RWPE2 (cell line): Measurements from ENCODE around the gene GALNT17.

ENCODE experiments used
- ATAC-seq: fragments of 200-7000 bp; cut with Tn5 transposase; 3 replicates; pipeline ENCODE4 v1.9.1; 2021; ENCODE audit warnings: low read depth
- DNase-seq: peaks from one replicate; pipeline ENCODE4 v3.0.0-alpha.2; 2020; ENCODE audit warnings: low spot score
- H3K27ac ChIP-seq: fragments of 450-650 bp; 2 replicates; pipeline ENCODE4 v1.5.1; 2017; ENCODE audit warnings: mild to moderate bottlenecking; ENCODE audit not compliant: poor library complexity, severe bottlenecking
- H3K27me3 ChIP-seq: fragments of 250-450 bp; sonication (Bioruptor Pico); 2 replicates; pipeline ENCODE4 v1.5.1; 2021; ENCODE audit warnings: mild to moderate bottlenecking, moderate library complexity; ENCODE audit not compliant: insufficient read depth, poor library complexity, severe bottlenecking
- H3K36me3 ChIP-seq: fragments of 250-450 bp; sonication (Bioruptor Pico); 2 replicates; pipeline ENCODE4 v1.5.1; 2020; ENCODE audit warnings: low read depth, mild to moderate bottlenecking, moderate library complexity
- H3K4me1 ChIP-seq: fragments of 250-450 bp; sonication (Bioruptor Pico); 2 replicates; pipeline ENCODE4 v1.5.1; 2021; ENCODE audit warnings: mild to moderate bottlenecking, moderate library complexity; ENCODE audit not compliant: insufficient read depth, poor library complexity, severe bottlenecking
- H3K4me3 ChIP-seq: fragments of 250-450 bp; sonication (Bioruptor Pico); 2 replicates; pipeline ENCODE4 v1.5.1; 2021; ENCODE audit warnings: mild to moderate bottlenecking, moderate library complexity; ENCODE audit not compliant: severe bottlenecking
- H3K9me3 ChIP-seq: fragments of 250-450 bp; sonication (Bioruptor Pico); 2 replicates; pipeline ENCODE4 v1.5.1; 2021; ENCODE audit warnings: mild to moderate bottlenecking, moderate library complexity; ENCODE audit not compliant: severe bottlenecking
- TF ChIP-seq, protein P1 (sequence below): fragments of 450-650 bp; IDR thresholded peaks from one replicate; pipeline ENCODE4 v1.5.1; 2017; ENCODE audit warnings: mild to moderate bottlenecking, moderate library complexity; ENCODE audit not compliant: poor library complexity, severe bottlenecking

GALNT17 gene

DNA sequence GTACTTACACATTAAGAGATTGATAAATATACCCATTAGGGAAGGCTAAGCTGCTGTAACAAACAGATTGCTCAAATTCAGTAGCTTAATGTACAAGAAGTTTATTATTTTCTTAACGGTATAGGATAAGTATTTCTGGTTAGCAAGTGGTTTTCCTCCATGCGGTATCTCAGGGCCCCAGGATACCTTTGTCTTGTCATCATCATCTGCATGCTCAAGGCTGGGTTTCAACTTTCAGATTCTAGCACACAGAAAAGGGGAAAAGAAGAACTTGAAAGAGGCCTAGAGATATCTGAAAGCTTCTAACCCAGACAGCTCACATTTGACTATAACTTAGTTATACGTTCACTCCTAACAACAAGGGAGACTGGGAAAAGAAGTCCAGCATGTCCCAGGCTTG, 11.8 kb upstream of the GALNT17 start:
- ATAC-seq (no peak), DNase-seq (no peak)
- Histone ChIP-seq H3K27ac (no peak overlapping the region), H3K4me1 (no peaks in the 10 kb centered on the region), H3K27me3 (no peaks in the 10 kb centered on the region), H3K9me3 (peaks cover 4% of the 10 kb centered on the region), H3K36me3 (no peaks in the 10 kb centered on the region), H3K4me3 (no peak overlapping the region)
- TF ChIP-seq, protein P1, sequence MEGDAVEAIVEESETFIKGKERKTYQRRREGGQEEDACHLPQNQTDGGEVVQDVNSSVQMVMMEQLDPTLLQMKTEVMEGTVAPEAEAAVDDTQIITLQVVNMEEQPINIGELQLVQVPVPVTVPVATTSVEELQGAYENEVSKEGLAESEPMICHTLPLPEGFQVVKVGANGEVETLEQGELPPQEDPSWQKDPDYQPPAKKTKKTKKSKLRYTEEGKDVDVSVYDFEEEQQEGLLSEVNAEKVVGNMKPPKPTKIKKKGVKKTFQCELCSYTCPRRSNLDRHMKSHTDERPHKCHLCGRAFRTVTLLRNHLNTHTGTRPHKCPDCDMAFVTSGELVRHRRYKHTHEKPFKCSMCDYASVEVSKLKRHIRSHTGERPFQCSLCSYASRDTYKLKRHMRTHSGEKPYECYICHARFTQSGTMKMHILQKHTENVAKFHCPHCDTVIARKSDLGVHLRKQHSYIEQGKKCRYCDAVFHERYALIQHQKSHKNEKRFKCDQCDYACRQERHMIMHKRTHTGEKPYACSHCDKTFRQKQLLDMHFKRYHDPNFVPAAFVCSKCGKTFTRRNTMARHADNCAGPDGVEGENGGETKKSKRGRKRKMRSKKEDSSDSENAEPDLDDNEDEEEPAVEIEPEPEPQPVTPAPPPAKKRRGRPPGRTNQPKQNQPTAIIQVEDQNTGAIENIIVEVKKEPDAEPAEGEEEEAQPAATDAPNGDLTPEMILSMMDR: no peak

DNA sequence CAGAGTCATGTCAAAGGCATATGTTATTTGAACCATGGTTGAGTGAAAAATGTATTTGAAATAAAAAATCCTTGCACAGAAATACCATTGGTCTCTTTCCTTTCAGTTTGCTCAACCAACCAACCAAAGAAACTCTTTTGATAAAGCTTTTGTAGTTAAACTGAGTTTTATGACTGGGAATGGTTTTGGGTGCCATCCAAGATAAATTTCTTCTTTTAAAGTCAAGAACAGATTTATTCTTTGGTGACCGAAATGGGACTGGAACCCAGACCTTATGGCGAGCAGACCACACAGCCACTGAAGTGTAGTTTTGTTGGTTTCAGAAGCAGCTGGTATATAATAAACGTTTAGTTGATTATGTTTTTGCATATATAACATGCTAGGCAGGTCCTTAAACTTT, 2.8 kb upstream of the GALNT17 start:
- TF ChIP-seq, protein P1: no peak
- H3K27me3 ChIP-seq: peaks cover 17% of the 10 kb centered on the region
- no peaks in the 10 kb centered on the region for H3K9me3 ChIP-seq
- DNase-seq: no peak
- H3K4me3 ChIP-seq: no peak overlapping the region
- H3K4me1 ChIP-seq: no peaks in the 10 kb centered on the region
- ATAC-seq: no peak
- no peaks in the 10 kb centered on the region for H3K36me3 ChIP-seq
- H3K27ac ChIP-seq: no peak overlapping the region

DNA sequence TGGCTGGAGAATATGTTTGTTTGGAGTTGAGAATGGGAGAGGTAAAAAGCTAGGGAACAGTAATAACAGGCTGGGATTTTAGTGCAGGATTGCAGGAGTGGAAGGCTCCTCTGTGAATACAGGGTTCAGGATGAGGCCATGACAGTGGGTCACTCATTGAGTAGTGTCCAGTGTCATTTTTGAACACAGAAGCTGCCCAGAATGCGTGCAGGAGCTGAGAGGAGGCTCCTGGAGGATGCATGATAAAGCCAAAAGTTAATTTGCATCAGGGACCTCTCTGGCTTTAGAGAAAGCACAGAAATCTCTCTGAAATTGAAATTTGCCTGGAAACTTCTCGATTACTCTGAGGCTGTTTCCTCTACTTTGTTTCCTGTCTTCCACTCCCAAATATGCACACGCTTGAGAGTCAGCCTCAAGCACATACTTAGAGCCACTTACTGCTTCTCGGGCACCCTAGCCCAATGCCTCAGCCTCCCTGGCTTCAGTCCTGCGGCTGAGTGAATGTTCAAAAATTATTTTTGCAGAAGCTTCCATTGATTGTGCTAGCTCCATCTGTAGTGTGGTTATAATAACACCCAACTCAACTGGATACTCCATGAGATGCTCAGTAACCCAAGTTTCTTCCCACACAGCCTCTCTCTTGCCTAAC, 1.8 kb upstream of the GALNT17 start:
- Histone ChIP-seq H3K9me3 (no peaks in the 10 kb centered on the region), H3K4me3 (no peak overlapping the region), H3K27me3 (peaks cover 17% of the 10 kb centered on the region), H3K27ac (no peak overlapping the region), H3K36me3 (no peaks in the 10 kb centered on the region), H3K4me1 (no peaks in the 10 kb centered on the region)
- TF ChIP-seq, protein P1: no peak
- ATAC-seq (no peak), DNase-seq (no peak)

DNA sequence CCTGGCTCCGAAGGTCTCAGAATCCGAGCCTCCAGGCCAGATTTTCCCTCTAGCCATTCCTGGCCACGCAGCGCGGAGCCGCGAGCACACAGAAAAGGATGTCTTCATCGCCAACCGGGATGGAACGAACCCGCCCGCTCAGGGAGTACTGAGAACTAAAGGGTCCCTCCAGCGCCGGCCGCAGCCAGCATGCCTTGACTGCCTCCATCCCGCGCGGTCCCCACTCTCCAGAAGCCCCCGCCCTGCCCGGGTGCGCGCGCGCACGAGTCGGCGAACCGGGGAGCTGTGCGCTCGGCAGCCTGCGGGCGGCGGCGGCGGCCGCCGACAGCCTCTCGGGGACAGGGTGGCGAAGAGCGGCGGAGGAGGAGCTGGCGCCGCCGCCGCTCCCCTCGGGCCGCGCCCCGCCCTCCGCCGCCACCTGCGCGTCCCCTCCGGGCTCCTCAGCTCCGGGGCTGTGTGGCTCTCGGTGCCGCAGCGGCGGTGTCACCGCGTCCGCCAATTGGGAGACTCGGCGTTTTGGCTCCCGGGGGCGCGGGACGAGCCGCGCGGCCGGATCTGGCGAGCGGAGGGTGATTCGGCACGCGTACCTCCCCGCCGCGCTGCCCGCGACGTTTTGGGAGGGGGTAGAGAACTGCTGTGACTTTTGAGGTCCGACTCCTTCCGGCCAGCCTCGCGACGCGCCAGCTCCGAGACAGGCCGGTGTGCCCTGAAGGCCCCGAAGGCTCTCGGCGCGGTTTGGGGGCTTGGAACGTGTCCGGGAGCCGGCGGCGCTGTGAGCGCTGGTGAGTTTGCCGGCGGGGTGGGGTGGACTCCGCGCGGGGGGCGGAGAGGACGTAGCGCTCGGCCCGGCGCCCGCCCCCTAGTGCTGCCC, 453 bp upstream of the GALNT17 start:
- no peak overlapping the region for H3K27ac ChIP-seq
- H3K4me1 ChIP-seq: no peaks in the 10 kb centered on the region
- DNase-seq (no peak), ATAC-seq (no peak; the same call in 2 of the 3 replicates)
- H3K9me3 ChIP-seq: no peaks in the 10 kb centered on the region
- peaks cover 17% of the 10 kb centered on the region for H3K27me3 ChIP-seq
- no peaks in the 10 kb centered on the region for H3K36me3 ChIP-seq
- TF ChIP-seq, protein P1: no peak
- H3K4me3 ChIP-seq: no peak overlapping the region
